SK-N-SH (cell line): ENCODE data around the gene RAET1E. TPM values are rescaled to one million over a fixed set of nuclear protein-coding genes. Genes with fewer than 3 reads are reported as not detected.
A peak's percentile ranks its signal among the peaks of the same experiment; 100 is the strongest.

Experiments used
- CTCF ChIA-PET: fragments of 300-600, 350-600 bp; formaldehyde crosslinking; extraction: SDS; loops from one replicate; lab custom pipeline; 2021; lab: Yijun Ruan, JAX
- POLR2A ChIA-PET: fragments of 350-600 bp; sonication (Branson Sonifier 250); formaldehyde crosslinking; extraction: SDS; loops from one replicate; lab custom pipeline; 2020; ENCODE audit warnings: antibody characterized with exemption, inconsistent platforms; lab: Yijun Ruan, JAX
- DNase-seq: peaks from one replicate; pipeline ENCODE4 v3.0.0; 2012
- H2AFZ ChIP-seq: fragments of 200-600 bp; sonication (generic); 2 replicates; pipeline ENCODE4 v1.8.1; 2016; ENCODE audit warnings: antibody characterized with exemption, mild to moderate bottlenecking, low read depth
- H3F3A ChIP-seq: fragments of 200-600 bp; sonication (generic); replicated peaks from 2 replicates; pipeline ENCODE3; 2016; ENCODE audit warnings: antibody characterized with exemption, mild to moderate bottlenecking; ENCODE audit not compliant: insufficient read depth
- H3K27ac ChIP-seq, 2 experiments: fragments of 200-500 bp in 1 of 2; fragments of 200-600 bp in 1 of 2; sonication (Bioruptor generic) in 1 of 2; sonication (generic), shearing (Covaris generic) in 1 of 2; 2 replicates each; pipeline versions ENCODE4 v1.5.1 to v1.6.1; 2014 to 2016; ENCODE audit warnings: low read depth in 2 of 2, inconsistent platforms in 1 of 2, low read length in 1 of 2, mild to moderate bottlenecking in 1 of 2, mixed read lengths in 1 of 2
- H3K27me3 ChIP-seq: fragments of 200-600 bp; sonication (generic), shearing (Covaris generic); 2 replicates; pipeline ENCODE4 v1.6.1; 2016; ENCODE audit warnings: mixed run types; ENCODE audit not compliant: insufficient read depth
- H3K36me3 ChIP-seq, 2 experiments: fragments of 200-500 bp in 1 of 2; fragments of 200-600 bp in 1 of 2; sonication (Bioruptor generic) in 1 of 2; sonication (generic) in 1 of 2; replicated peaks in 1 of 2; 2 replicates each; pipeline versions ENCODE3 to v1.5.1; 2014 to 2016; ENCODE audit warnings: low read length in 1 of 2, mild to moderate bottlenecking in 1 of 2; ENCODE audit not compliant: insufficient read depth in 2 of 2, control insufficient read depth in 1 of 2
- H3K4me1 ChIP-seq, 2 experiments: fragments of 200-500 bp in 1 of 2; fragments of 200-600 bp in 1 of 2; sonication (Bioruptor generic) in 1 of 2; sonication (generic), shearing (Covaris generic) in 1 of 2; 2 replicates each; pipeline versions ENCODE4 v1.5.1 to v1.6.1; 2014 to 2016; ENCODE audit warnings: low read depth in 1 of 2, low read length in 1 of 2, mixed run types in 1 of 2; ENCODE audit not compliant: insufficient read depth in 2 of 2, control insufficient read depth in 1 of 2
- H3K4me2 ChIP-seq: fragments of 200-600 bp; sonication (generic), shearing (Covaris generic); 2 replicates; pipeline ENCODE4 v1.6.1; 2017; ENCODE audit warnings: mixed run types
- H3K4me3 ChIP-seq, 2 experiments: fragments of 200-500 bp in 1 of 2; fragments of 200-600 bp in 1 of 2; sonication (Bioruptor generic) in 1 of 2; sonication (generic), shearing (Covaris generic) in 1 of 2; 2 replicates each; pipeline versions ENCODE4 v1.5.1 to v1.8.1; 2014 to 2016; ENCODE audit warnings: low read depth in 2 of 2, inconsistent platforms in 1 of 2, low read length in 1 of 2, mild to moderate bottlenecking in 1 of 2, mixed read lengths in 1 of 2, moderate library complexity in 1 of 2
- H3K79me2 ChIP-seq: fragments of 200-600 bp; sonication (generic); 2 replicates; pipeline ENCODE4 v1.8.1; 2017; ENCODE audit warnings: mild to moderate bottlenecking; ENCODE audit not compliant: insufficient read depth
- H3K9ac ChIP-seq: fragments of 200-600 bp; sonication (generic); 2 replicates; pipeline ENCODE4 v1.6.1; 2017; ENCODE audit warnings: mixed run types
- H3K9me2 ChIP-seq: fragments of 200-600 bp; sonication (generic); 2 replicates; pipeline ENCODE4 v1.6.1; 2017; ENCODE audit warnings: mixed run types
- H3K9me3 ChIP-seq: fragments of 200-600 bp; sonication (generic); 2 replicates; pipeline ENCODE4 v1.6.1; 2017; ENCODE audit warnings: mixed run types, mild to moderate bottlenecking, moderate library complexity
- H4K20me1 ChIP-seq: fragments of 200-600 bp; sonication (generic); 2 replicates; pipeline ENCODE4 v1.6.1; 2017; ENCODE audit warnings: mild to moderate bottlenecking, mixed run types; ENCODE audit not compliant: insufficient read depth
- EP300 ChIP-seq, 2 experiments: IDR thresholded peaks; 2 replicates each; pipeline versions ENCODE4 v1.4.0 to v1.6.1; 2012; ENCODE audit warnings: borderline replicate concordance in 1 of 2, low read depth in 1 of 2, low read length in 1 of 2
- EZH2phosphoT487 ChIP-seq: fragments of 200-600 bp; sonication (generic); IDR thresholded peaks from 2 replicates; pipeline ENCODE4 v1.6.1; 2017; ENCODE audit warnings: low read depth, mixed run types, mild to moderate bottlenecking, antibody characterized with exemption, moderate library complexity, borderline replicate concordance
- FOSL2 ChIP-seq: IDR thresholded peaks from 2 replicates; pipeline ENCODE4 v1.4.0; 2012; ENCODE audit warnings: low read depth, mild to moderate bottlenecking, moderate library complexity, borderline replicate concordance
- IRF3 ChIP-seq: fragments of 150-350 bp; IDR thresholded peaks from 2 replicates; pipeline ENCODE4 v1.6.1; 2016; ENCODE audit warnings: mild to moderate bottlenecking, low read depth, low read length
- JUND ChIP-seq: IDR thresholded peaks from 2 replicates; pipeline ENCODE4 v1.4.0; 2012
- MEF2A ChIP-seq: IDR thresholded peaks from 2 replicates; pipeline ENCODE4 v1.4.0; 2012; ENCODE audit warnings: low read depth, borderline replicate concordance
- MXI1 ChIP-seq: IDR thresholded peaks from 2 replicates; pipeline ENCODE4 v1.6.1; 2012; ENCODE audit warnings: mild to moderate bottlenecking, low read depth, low read length, improper control_type of control experiment
- NFIC ChIP-seq: IDR thresholded peaks from 2 replicates; pipeline ENCODE4 v1.4.0; 2012; ENCODE audit warnings: borderline replicate concordance
- NRF1 ChIP-seq: IDR thresholded peaks from 2 replicates; pipeline ENCODE4 v1.6.1; 2012; ENCODE audit warnings: low read depth, mild to moderate bottlenecking, low read length
- PBX3 ChIP-seq: IDR thresholded peaks from 2 replicates; pipeline ENCODE4; 2012
- POLR2AphosphoS5 ChIP-seq: IDR thresholded peaks from 2 replicates; pipeline ENCODE4 v1.6.1; 2012; ENCODE audit warnings: low read depth, low read length
- RAD21 ChIP-seq: IDR thresholded peaks from 2 replicates; pipeline ENCODE4 v1.6.1; 2012; ENCODE audit warnings: mild to moderate bottlenecking, low read length
- RXRA ChIP-seq: IDR thresholded peaks from 2 replicates; pipeline ENCODE4 v1.4.0; 2012; ENCODE audit warnings: low read depth, mild to moderate bottlenecking, borderline replicate concordance
- TAF1 ChIP-seq: IDR thresholded peaks from 2 replicates; pipeline ENCODE4 v1.6.1; 2012; ENCODE audit warnings: low read depth, mild to moderate bottlenecking, low read length, moderate library complexity, borderline replicate concordance
- TCF12 ChIP-seq: IDR thresholded peaks from 2 replicates; pipeline ENCODE4 v1.4.0; 2012
- ZBTB33 ChIP-seq: IDR thresholded peaks from 2 replicates; pipeline ENCODE4 v1.4.0; 2012; ENCODE audit warnings: low read depth, borderline replicate concordance
- WGBS: methylation state at CpG from one replicate; pipeline ENCODE4 v1.1.6; 2017; ENCODE audit warnings: low lambda C conversion rate; 5-methylcytosine and 5-hydroxymethylcytosine counted together
- polyA plus RNA-seq, 3 experiments: library from polyadenylated mRNA; depleted of rRNA; stranded (reverse); fragments of >200 nt; gene quantifications; 2 replicates each; pipeline ENCODE4 v1.2.3, GENCODE V29; 2012
- TF ChIP-seq, protein P1 (sequence below): fragments of 200-600 bp; sonication (generic); IDR thresholded peaks from 2 replicates; pipeline ENCODE4 v1.6.1; 2017; ENCODE audit warnings: antibody characterized with exemption, mild to moderate bottlenecking, moderate library complexity
- TF ChIP-seq, protein P2 (sequence below): IDR thresholded peaks from 2 replicates; pipeline ENCODE4 v1.4.0; 2012; ENCODE audit warnings: low read depth

Gene RAET1E
- polyA plus RNA-seq, 1 of the 3 experiments (the other 2 are of a cell fraction), result 0.15 TPM

GRCh38 chr6:149898966-149899365 is 1.1 kb upstream of the RAET1E start:
- CTCF ChIA-PET, result interaction anchor here (0.7 kb wide), 1 partner anchor 70 kb away, joined by 3 read pairs; no protein-coding TSS in a partner anchor
- H4K20me1 ChIP-seq, result no peaks in the 10 kb centered on the region
- H3K9me2 ChIP-seq, result no peaks in the 10 kb centered on the region
- 96% methylated on average over 9 of the region's 9 CpGs for WGBS
- POLR2A ChIA-PET, result no interaction called here
- no peaks in the 10 kb centered on the region for H3K79me2 ChIP-seq
- no peak overlapping the region for H3K4me3 ChIP-seq
- H3K27me3 ChIP-seq, result no peaks in the 10 kb centered on the region
- H2AFZ ChIP-seq, result no peak overlapping the region
- no peak for DNase-seq
- TF ChIP-seq TAF1 (no peak), FOSL2 (no peak), RAD21 (no peak), MXI1 (no peak), MEF2A (no peak), EZH2phosphoT487 (no peak), IRF3 (no peak), NFIC (no peak)
- TF ChIP-seq, protein P1, sequence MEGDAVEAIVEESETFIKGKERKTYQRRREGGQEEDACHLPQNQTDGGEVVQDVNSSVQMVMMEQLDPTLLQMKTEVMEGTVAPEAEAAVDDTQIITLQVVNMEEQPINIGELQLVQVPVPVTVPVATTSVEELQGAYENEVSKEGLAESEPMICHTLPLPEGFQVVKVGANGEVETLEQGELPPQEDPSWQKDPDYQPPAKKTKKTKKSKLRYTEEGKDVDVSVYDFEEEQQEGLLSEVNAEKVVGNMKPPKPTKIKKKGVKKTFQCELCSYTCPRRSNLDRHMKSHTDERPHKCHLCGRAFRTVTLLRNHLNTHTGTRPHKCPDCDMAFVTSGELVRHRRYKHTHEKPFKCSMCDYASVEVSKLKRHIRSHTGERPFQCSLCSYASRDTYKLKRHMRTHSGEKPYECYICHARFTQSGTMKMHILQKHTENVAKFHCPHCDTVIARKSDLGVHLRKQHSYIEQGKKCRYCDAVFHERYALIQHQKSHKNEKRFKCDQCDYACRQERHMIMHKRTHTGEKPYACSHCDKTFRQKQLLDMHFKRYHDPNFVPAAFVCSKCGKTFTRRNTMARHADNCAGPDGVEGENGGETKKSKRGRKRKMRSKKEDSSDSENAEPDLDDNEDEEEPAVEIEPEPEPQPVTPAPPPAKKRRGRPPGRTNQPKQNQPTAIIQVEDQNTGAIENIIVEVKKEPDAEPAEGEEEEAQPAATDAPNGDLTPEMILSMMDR, result no peak
- TF ChIP-seq, all 33 proteins: peak for 0
- Histone ChIP-seq H3F3A (peaks cover 24% of the 10 kb centered on the region), H3K4me1 (peaks cover 5 to 21% of the 10 kb centered on the region in 2 experiments; a peak in 3 of 4 replicates), H3K9me3 (no peaks in the 10 kb centered on the region), H3K27ac (no peak overlapping the region), H3K36me3 (no peaks in the 10 kb centered on the region), H3K4me2 (no peak overlapping the region), H3K9ac (no peak overlapping the region)

GRCh38 chr6:149897015-149897697 is 757 bp downstream of the RAET1E start:
- H3K9ac ChIP-seq, result peak overlapping the region; percentile 44; the same call in 1 of the 2 replicates
- H4K20me1 ChIP-seq, result no peaks in the 10 kb centered on the region
- H3K79me2 ChIP-seq, result no peaks in the 10 kb centered on the region
- no peak for TF ChIP-seq NRF1
- TF ChIP-seq MEF2A, result no peak
- TF ChIP-seq JUND, result peak; percentile 23; the same call in 1 of the 2 replicates
- TF ChIP-seq, protein P2, sequence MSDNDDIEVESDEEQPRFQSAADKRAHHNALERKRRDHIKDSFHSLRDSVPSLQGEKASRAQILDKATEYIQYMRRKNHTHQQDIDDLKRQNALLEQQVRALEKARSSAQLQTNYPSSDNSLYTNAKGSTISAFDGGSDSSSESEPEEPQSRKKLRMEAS, result peak; percentile 62
- no peak for TF ChIP-seq IRF3
- TF ChIP-seq TCF12, result peak; percentile 63; the same call in 1 of the 2 replicates
- TF ChIP-seq POLR2AphosphoS5, result peak; percentile 21; the same call in 1 of the 2 replicates
- TF ChIP-seq EP300 (IDR thresholded peaks at IDR 0.05; ENCODE audit: borderline replicate concordance in 1 of 2, low read depth in 1 of 2, low read length in 1 of 2), result peak in 1 of 2 experiments; percentile 39; a peak in 1 of 4 replicates
- TF ChIP-seq FOSL2, result peak; percentile 75; the same call in 1 of the 2 replicates
- TF ChIP-seq PBX3, result no peak
- no peak for TF ChIP-seq RXRA
- TF ChIP-seq ZBTB33, result no peak
- peak; percentile 77 for TF ChIP-seq NFIC
- POLR2A ChIA-PET, result no interaction called here
- CTCF ChIA-PET, result no interaction called here
- no peak for DNase-seq
- H3K36me3 ChIP-seq, result no peaks in the 10 kb centered on the region
- 39% methylated on average over 13 of the region's 13 CpGs for WGBS
- no peaks in the 10 kb centered on the region for H3K9me3 ChIP-seq
- no peaks in the 10 kb centered on the region for H3K27me3 ChIP-seq
- H3F3A ChIP-seq, result peaks cover 24% of the 10 kb centered on the region
- peak overlapping the region; percentile 7 to 59; a peak in 3 of 4 replicates for H3K4me3 ChIP-seq
- H3K27ac ChIP-seq, result peak overlapping the region; percentile 2 to 84; a peak in 3 of 4 replicates
- peak overlapping the region; percentile 84; the same call in 1 of the 2 replicates for H2AFZ ChIP-seq
- no peaks in the 10 kb centered on the region for H3K9me2 ChIP-seq
- peak overlapping the region; percentile 73 for H3K4me2 ChIP-seq
- peaks cover 5 to 21% of the 10 kb centered on the region in 2 experiments; a peak in 3 of 4 replicates for H3K4me1 ChIP-seq
